Measurements from ENCODE around the gene TMUB2. TPM values are rescaled to one million over a fixed set of nuclear protein-coding genes. Genes with fewer than 3 reads are reported as not detected.

TMUB2 gene
- total RNA-seq, 2 experiments from 2014 or later, result 21.3 to 25.9 TPM

- Histone ChIP-seq H4K20me1 (ENCODE audit: insufficient read depth, low read length) (no peaks in the 10 kb centered on the region), H3K9me2 (ENCODE audit: insufficient read depth, low read length) (no peaks in the 10 kb centered on the region), H3K4me2 (ENCODE audit: low read length) (peak overlapping the region; percentile 97), H2AFZ (ENCODE audit: low read length) (no peak overlapping the region), H3K27ac (ENCODE audit: low read depth, low read length, poor library complexity, severe bottlenecking) (peak overlapping the region; percentile 96), H3K79me2 (ENCODE audit: insufficient read depth, low read depth, low read length) (peaks cover 26% of the 10 kb centered on the region), H3K36me3 (ENCODE audit: insufficient read depth, low read length) (peaks cover 39% of the 10 kb centered on the region), H3K4me1 (ENCODE audit: insufficient read depth, low read length, poor library complexity, severe bottlenecking) (peaks cover 45% of the 10 kb centered on the region), H3K9me3 (ENCODE audit: low read length) (no peaks in the 10 kb centered on the region), H3K4me3 (ENCODE audit: low read depth, low read length, poor library complexity, severe bottlenecking) (peak overlapping the region; percentile 77)
- BruUV-seq (replicated peaks), result no TSS peak
- intact Hi-C loops (cut with micrococcal nuclease; ENCODE audit: unreplicated experiment), result no loop called here
- ChIA-PET CTCF (ENCODE audit: unreplicated experiment) (no interaction called here), POLR2A (interaction anchor here (0.6 to 1.7 kb wide), 4 partner anchors 13 to 1854 kb away, joined by 3 to 11 read pairs (median 4); partner anchors contain the start of gene TMUB2)
- peak; percentile 77 for DNase-seq (ENCODE audit: low spot score)
- no peak for TF ChIP-seq CTCF (conservative IDR thresholded peaks at IDR 0.05; ENCODE audit: low read length)
- TF ChIP-seq EZH2phosphoT487 (IDR thresholded peaks at IDR 0.05; ENCODE audit: borderline replicate concordance, low read depth, low read length), result no peak
Observed at GRCh38 chr17:44198721-44199552, 12.2 kb downstream of the TMUB2 start.

DNA sequence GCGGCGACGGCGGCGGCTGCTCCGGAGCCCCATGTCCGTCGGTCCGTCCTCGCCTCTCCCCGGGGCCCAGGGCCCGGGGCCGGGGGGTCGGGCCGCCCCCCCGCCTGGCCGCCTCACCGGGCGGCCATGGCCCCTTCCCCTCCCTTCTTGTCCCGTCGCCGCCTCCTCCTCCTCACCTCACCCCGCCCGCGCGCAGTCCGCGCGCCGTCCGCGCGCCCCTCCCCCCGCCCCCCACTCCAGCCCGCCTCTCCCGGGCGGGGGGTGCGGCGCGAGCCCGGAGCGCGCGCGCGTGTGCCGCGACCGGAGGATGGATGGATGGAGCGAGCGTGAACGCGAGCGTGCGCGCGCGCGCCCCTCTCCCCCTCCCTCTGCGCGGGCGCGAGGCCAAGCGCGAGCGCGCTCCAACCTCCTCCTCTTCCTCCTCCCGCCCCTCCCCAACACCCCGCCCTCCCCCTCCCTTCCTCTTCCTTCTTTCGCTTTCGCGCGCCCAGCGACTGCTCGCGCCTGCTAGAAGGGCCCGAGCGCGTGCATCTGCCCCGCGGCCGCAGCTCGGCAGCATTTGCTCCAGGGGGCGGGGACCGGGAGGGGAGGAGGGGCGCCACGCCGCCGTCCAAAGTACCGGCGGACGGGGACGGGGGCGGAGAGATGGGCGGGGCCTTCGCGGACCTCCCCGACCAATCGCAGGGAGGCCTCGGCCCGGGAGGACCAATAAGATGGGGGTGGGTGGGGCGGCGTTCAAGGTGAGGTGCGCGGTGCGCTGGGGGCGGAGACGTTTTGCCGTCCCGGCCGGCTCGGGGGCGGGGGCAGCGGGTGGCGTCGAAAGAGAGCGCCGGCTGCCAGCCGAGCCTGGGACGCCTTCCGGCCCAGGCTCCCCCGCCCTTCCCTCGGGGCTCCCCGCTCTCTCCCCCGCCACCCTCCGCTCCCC is 13.0 kb downstream of the TMUB2 start, which contains the start of gene ATXN7L3:
Gene ATXN7L3 (minus strand): TSS at position 332 of the 925 bp plus-strand sequence. CDS start 1,814 bp downstream, outside the sequence.
- BruUV-seq (replicated peaks), result no TSS peak
- Histone ChIP-seq H3K4me2 (ENCODE audit: low read length) (peak within 1 kb of the TSS; percentile 99), H3K9me3 (ENCODE audit: low read length) (no peaks in the 10 kb centered on the region), H3K4me1 (ENCODE audit: insufficient read depth, low read length, poor library complexity, severe bottlenecking) (peaks cover 52% of the 10 kb centered on the region), H3K4me3 (ENCODE audit: low read depth, low read length, poor library complexity, severe bottlenecking) (peak within 1 kb of the TSS; percentile 85), H2AFZ (ENCODE audit: low read length) (peak within 1 kb of the TSS; percentile 43; the same call in 1 of the 2 replicates), H4K20me1 (ENCODE audit: insufficient read depth, low read length) (no peaks in the 10 kb centered on the region), H3K27ac (ENCODE audit: low read depth, low read length, poor library complexity, severe bottlenecking) (peak within 1 kb of the TSS; percentile 96), H3K79me2 (ENCODE audit: insufficient read depth, low read depth, low read length) (peaks cover 26% of the 10 kb centered on the region), H3K9me2 (ENCODE audit: insufficient read depth, low read length) (no peaks in the 10 kb centered on the region), H3K36me3 (ENCODE audit: insufficient read depth, low read length) (peaks cover 30% of the 10 kb centered on the region)
- DNase-seq (ENCODE audit: low spot score), result peak; percentile 99
- CTCF ChIA-PET (ENCODE audit: unreplicated experiment), result interaction anchor here (0.7 kb wide), 1 partner anchor 11 kb away, joined by 3 read pairs; no protein-coding TSS in a partner anchor
- TF ChIP-seq CTCF (conservative IDR thresholded peaks at IDR 0.05; ENCODE audit: low read length) (no peak), EZH2phosphoT487 (IDR thresholded peaks at IDR 0.05; ENCODE audit: borderline replicate concordance, low read depth, low read length) (no peak)
- POLR2A ChIA-PET, result interaction anchor here (0.6 to 0.7 kb wide), 5 partner anchors 17 to 276 kb away, joined by 3 to 4 read pairs (median 3); no protein-coding TSS in a partner anchor
- intact Hi-C loops (cut with micrococcal nuclease; ENCODE audit: unreplicated experiment), result loop anchor here (1.0 kb wide), 3 partner anchors 20 to 145 kb away; partner anchors contain the start of gene GRN
